Frontal cortex (tissue), 4 donors: ENCODE data around the gene NUP43. TPM values are rescaled to one million over a fixed set of nuclear protein-coding genes. Genes with fewer than 3 reads are reported as not detected.
A peak's percentile ranks its signal among the peaks of the same experiment; 100 is the strongest.
"Not testable (repeated sequence)": the region's sequence is repeated elsewhere in the genome, so short reads cannot be mapped to it uniquely, and the experiment has no call there.

Experiments
- DNase-seq, 2 donors: peaks; one replicate each; pipeline ENCODE4 v3.0.0; 2012; ENCODE audit warnings: low spot score in 2 of 2
- FAIRE-seq: peaks from 2 replicates; lab custom pipeline; 2012; peaks lifted over from hg19 to GRCh38; lab: Jason Lieb, UNC
- total RNA-seq: library from RNA; depleted of rRNA; stranded (reverse); fragments of >200 nt; gene quantifications from one replicate; pipeline ENCODE4 v1.2.3, GENCODE V29; 2014
- donor health status: control.
- donor health status: control.
- donor health status: control.

The NUP43 gene
- total RNA-seq, 1 donor from 2014 or later, result 24.9 TPM

- FAIRE-seq (no peak), DNase-seq (no peak)
Observed at GRCh38 chr6:149701714-149702113, 44.6 kb downstream of the NUP43 start.

- FAIRE-seq (no peak), DNase-seq (no peak)
Observed at GRCh38 chr6:149699150-149699549, 47.2 kb downstream of the NUP43 start.

- FAIRE-seq, result no peak
Observed at GRCh38 chr6:149698175-149698574, 48.2 kb downstream of the NUP43 start.

GRCh38 chr6:149696901-149697300, 49.4 kb downstream of the NUP43 start:
- no peak for DNase-seq
- no peak for FAIRE-seq

More at GRCh38 chr6:149698175-149698574, 48.2 kb downstream of the NUP43 start:
- DNase-seq, result no peak

GRCh38 chr6:149694921-149695320, 51.4 kb downstream of the NUP43 start:
- FAIRE-seq (no peak), DNase-seq (no peak)

GRCh38 chr6:149691201-149691600, 55.1 kb downstream of the NUP43 start:
- FAIRE-seq, result no peak

GRCh38 chr6:149686230-149686629, 60.1 kb downstream of the NUP43 start:
- FAIRE-seq (no peak), DNase-seq (no peak)

More at GRCh38 chr6:149691201-149691600, 55.1 kb downstream of the NUP43 start:
- no peak for DNase-seq

GRCh38 chr6:149683256-149683859, 63.0 kb downstream of the NUP43 start:
- DNase-seq (no peak), FAIRE-seq (no peak)

GRCh38 chr6:149681845-149682244, 64.5 kb downstream of the NUP43 start:
- FAIRE-seq, DNase-seq: not testable (repeated sequence)

- no peak for DNase-seq
- peak; percentile 55 for FAIRE-seq
Observed at GRCh38 chr6:149681209-149681608, 65.1 kb downstream of the NUP43 start.

- FAIRE-seq (no peak), DNase-seq (no peak)
Observed at GRCh38 chr6:149680503-149680902, 65.8 kb downstream of the NUP43 start.

Other genes with a start within 250 kb of the NUP43 start
- gene PPIL4, start 200.5 kb downstream of the NUP43 start, total RNA-seq, result 35.1 TPM
- 31.0 TPM for gene GINM1, start 180.2 kb downstream of the NUP43 start, total RNA-seq
- 23.6 TPM for gene KATNA1, start 97.8 kb downstream of the NUP43 start, total RNA-seq
- 22.8 TPM for gene LATS1, start 28.4 kb downstream of the NUP43 start, total RNA-seq
- gene PCMT1, start 3.2 kb upstream of the NUP43 start, total RNA-seq, result 152 TPM
- gene LRP11, start 117.8 kb upstream of the NUP43 start, total RNA-seq, result 30.6 TPM
- not detected for gene RAET1E, start 151.6 kb upstream of the NUP43 start, total RNA-seq
- gene RAET1G, start 176.6 kb upstream of the NUP43 start, total RNA-seq, result not detected
- 5.3 TPM for gene ULBP2, start 195.5 kb upstream of the NUP43 start, total RNA-seq
- 1.6 TPM for gene ULBP1, start 217.4 kb upstream of the NUP43 start, total RNA-seq